HG03442 (cell line): ENCODE data around the gene LRRC36.
"Not testable (repeated sequence)": the region's sequence is repeated elsewhere in the genome, so short reads cannot be mapped to it uniquely, and the experiment has no call there.

ENCODE experiments used
- ATAC-seq: cut with Tn5 transposase; IDR thresholded peaks from one replicate; pipeline ENCODE4 v1.9.1; 2021; ENCODE audit warnings: mild to moderate bottlenecking, moderate library complexity; ENCODE audit not compliant: unreplicated experiment

Gene LRRC36

DNA sequence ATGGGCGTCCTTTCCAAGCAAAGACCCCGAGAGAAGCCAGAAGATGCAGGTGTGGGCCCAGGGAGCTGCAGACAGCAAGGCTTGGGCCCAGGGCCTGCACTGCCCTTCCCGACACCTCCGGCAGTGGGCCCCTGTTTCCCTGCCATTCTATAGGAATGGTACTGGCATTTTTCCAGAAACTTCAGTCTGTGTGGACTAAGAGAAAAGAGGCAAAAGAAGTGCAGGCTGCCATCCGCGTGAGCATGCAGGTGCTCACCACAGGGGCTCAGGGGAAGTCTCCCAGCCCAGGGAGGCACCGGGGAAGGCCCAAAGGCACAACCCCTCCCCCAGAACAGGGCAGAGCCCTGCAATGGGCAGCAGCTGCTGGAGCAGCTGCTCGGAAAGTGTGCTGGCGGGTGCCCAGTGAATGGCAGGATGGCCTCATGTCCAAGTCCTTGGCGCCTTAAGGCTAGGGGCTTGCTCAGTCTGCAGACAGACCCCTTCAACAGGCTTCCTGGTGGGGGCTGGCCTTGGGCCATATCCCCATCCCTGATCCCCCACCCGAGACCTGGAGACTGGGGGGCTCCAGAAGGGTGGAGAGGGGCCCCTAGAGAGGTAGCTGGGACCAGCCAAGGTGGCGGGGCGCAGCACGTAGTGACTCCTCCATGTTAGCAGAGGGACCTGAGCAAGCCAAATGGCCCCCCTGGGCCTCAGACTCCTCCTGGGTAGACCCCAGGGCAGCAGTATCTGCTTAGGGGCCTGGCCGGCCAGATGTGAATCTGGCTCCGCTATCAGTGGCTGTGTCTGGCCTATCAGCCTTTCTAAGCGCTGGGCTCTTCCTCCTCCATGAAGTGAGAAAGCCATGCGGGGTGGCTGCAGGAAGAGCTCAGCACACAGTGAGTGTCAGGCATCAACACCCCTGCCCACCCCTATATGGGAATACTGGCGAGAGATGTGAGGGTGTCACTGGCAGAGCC lies 73.4 kb downstream of the LRRC36 start:
- no peak for ATAC-seq

DNA sequence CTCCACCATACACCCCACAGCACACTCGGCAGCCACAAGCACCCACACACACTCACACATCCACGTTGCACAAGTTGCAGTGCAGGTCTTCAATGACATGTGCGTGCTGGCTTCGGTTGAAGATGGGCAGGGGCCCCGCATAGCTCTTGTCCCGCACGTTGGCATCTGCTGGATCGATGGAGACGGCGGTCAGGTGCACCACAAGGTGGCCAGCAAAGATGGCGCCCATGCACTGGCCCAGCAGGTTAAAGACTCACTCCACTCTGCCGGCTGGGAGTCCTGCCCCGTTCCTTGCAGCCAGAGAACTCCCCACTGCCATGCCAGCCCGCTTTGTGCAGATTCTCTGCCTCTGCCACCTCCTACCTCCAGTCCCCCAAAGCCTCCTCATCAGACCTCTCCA lies 74.3 kb downstream of the LRRC36 start:
- no peak for ATAC-seq

DNA sequence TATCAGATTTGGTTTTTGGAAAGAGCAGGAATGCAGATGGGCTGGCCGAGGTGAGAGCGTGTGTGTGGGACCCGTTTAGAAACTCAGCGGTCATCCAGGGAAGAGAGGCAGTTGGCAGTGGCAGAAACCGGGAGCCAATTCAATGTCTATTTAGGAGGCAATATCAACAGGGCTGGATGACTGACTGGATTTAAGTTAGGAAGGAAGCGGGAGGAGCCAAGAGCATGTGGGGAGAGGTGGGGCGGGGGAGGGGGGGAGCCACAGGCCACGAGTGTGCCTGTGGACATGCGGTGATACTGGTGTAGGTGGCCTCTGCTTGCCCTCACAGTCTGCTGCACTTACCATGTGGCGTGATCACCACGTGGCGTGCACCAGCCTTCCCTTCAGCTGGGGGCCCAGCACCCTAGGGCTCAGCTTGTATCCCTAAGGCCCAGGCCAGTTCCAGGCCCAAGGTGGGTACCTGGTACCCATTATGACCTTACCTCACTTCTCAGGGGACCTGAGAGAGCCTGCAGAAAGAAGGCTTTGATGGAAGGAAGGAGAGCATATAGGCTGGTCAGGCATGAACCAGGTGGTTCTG lies 77.5 kb downstream of the LRRC36 start:
- no peak for ATAC-seq

DNA sequence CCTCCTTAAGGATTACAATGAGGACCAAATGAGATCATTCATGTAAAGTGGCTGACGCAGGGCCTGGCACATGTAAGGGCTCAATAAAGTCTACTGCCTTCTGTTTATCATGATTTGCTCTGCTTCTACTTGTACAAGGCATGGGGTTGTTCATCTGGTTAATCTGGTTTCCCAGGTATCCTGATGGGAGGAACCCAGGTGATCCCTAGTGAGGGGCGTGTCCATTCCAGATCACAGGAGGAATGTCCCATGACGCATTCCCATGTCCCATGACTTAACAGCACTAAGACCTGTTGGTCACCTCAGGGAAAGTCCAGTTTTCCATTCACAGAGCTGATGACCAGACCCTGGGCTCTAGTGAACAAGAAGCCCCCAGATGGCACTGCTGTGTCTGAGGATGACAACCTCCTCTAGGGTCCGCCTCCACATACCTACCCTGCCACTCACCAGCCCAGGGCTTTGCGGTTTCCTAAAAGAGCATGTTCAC lies 78.2 kb downstream of the LRRC36 start:
- ATAC-seq, result no peak

DNA sequence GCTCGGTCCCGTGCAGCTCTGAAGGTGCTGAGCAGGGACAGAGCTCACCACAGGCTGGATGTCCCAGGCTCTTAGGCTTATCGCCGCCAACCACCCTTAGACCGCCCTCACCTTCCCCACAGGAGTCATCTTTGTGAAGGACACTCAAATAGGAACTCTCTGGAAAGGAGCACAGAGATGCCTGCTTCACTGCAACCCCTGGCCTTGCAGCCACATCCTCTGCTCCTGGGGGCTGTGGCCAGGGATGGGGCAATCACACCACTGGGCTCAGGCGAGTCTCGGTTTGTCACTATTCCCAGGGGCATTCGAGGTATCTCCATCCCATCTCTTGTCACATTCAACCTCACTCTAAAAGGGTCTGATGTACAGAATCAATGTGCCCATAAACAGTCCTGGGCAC lies 78.7 kb downstream of the LRRC36 start:
- ATAC-seq, result no peak

DNA sequence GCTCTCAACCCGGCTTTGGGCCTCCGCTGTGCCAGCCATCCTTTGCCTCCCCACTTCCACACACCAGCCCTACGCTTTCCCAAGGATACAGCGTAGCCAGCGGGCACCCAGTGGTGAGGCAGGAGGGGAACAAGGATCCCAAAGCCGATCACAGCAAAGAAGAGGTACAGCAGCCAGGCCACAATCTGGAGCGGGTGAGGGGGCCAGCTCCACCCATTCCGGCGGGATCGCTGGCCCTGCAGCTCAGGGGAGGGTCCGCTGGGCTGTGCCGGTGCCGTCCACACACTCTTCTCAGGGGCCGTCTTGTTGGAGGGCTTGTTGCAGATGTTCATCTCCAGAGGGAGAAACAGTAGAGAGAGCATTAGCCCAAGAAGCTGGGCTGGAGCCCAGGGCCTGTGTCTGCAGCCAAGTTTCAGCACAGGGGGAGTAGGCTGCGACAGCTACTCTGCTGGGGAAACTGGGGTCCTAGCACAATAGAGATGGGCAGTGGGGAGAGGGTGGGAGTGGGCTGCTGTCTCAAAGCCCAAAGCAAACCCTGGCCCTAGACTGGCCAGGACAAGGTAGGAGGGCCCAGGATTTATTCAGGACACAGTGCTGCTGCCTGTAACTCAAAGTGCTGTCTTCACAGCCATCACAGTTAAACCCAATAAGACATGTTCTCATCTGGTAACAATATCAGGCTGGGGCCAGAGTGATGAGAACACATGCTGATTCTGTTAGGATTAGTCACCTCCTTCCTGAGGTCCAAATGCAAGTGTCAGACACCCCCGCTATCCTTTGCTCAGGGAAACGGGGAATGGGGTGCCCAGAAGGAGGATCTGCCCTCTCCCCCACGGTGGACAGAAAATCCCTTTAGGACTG lies 79.7 kb downstream of the LRRC36 start:
- no peak for ATAC-seq

DNA sequence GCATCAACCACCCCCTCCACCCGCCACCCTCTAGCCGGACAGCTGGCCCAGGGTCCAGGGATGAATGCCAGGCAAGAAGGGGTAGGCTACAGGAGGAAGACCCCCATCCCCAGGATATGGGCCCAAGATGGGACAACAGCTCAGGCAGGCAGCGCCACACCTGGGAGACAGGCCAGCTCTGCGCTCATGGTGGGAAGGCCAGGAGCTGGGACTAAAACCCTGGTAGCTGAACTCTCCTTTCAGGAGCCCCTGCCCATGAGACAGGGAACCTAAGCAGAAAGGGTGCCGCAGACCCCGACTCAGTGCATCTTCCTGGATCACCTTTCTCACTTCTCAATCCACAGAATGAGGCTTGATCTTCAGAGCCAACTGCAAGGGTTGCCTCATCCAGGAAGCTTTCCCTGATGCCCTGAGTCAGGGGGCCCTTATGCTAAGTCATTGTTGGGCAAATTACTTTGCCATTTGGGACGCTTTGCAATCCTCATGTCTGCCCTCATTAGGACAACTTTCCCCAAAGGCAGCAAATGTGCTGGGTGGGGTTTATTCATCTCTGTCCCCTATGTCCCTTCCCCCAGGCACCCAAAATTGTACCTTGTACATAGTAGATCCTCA lies 80.7 kb downstream of the LRRC36 start:
- no peak for ATAC-seq

DNA sequence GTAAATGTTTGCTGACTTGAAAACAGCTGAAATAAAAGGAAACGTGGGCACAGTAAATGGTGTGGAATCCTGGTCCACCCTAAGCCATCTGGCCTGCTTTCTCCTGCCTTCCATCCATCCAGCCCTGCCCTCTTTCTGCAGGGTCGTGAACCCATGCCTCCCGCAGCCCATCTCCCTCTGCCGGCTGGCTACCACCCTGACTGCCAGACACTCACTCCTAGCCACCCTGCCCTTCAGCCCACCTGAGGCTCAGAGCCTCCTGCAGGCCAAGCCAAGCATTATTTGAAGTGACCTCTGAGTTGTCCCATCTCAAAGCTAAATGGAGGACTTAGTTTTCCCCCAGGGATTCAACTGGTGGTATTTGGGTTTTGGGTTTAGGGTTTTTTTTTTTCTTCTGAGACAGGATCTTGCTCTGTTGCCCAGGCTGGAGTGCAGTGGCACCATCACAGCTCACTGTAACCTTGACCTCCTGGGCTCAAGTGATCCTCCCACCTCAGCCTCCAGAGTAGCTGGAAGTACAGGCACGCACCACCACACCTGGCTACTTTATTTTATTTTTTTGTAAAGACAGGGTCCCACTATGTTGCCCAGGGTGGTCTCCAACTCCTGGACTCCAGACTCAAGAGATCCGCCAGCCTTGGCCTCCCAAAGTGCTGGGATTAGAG lies 81.3 kb downstream of the LRRC36 start:
- no peak for ATAC-seq

DNA sequence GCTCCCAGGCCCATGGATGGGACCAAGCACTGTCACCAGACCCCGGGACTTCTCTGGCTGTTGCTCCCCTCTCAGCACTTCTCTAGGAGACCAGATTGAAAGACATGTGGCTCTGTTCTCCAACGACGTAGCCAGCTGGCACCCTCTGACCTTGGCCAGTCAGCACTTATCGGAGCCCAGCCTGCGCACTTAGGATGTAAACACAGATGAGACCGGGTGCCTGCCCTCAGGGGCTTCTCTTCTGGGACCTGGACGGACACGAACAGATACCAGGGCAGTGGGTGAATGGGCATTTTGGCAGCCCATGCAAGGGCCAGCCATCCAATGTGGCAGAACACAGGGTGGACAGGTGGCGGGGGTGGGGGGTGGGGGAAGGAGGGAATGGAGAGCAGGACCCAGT lies 83.0 kb downstream of the LRRC36 start:
- ATAC-seq, result no peak

DNA sequence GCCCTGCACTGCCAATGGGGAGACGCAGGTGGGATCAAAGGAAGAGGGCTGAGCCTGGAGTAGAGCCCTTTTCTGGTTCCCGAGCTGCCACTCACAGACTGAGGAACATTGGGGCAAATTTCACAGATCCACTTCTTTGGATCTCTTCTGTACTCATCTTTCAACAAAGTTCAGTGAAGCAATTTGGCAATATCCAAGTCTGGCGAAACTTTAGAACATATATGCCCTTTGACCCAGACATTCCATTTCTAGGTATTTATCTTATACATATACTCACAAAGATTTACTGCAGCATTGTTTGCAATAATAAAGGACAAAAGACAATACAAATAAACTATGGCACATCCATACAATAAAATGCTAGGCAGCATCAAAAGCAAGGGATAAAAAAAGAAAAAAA lies 84.7 kb downstream of the LRRC36 start:
- no peak for ATAC-seq

DNA sequence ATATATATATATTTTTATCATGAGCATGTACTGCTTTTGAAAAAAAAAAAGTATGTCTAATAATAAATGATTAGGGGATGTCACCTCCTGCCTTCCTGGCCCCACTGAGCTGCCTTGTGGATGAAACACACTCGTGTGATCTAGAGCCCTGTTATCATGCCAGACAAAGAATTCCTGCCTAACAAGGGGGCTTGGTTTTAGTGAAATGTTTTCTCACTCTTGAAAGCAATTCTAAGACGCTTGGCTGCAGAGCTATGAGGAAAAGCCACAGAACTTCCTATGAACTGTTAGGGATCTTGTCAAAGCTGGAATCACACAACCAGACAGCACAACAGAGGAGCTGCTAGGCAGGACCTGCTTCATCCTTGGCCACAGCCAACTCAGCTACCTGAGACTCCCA lies 85.7 kb downstream of the LRRC36 start:
- ATAC-seq, result no peak

DNA sequence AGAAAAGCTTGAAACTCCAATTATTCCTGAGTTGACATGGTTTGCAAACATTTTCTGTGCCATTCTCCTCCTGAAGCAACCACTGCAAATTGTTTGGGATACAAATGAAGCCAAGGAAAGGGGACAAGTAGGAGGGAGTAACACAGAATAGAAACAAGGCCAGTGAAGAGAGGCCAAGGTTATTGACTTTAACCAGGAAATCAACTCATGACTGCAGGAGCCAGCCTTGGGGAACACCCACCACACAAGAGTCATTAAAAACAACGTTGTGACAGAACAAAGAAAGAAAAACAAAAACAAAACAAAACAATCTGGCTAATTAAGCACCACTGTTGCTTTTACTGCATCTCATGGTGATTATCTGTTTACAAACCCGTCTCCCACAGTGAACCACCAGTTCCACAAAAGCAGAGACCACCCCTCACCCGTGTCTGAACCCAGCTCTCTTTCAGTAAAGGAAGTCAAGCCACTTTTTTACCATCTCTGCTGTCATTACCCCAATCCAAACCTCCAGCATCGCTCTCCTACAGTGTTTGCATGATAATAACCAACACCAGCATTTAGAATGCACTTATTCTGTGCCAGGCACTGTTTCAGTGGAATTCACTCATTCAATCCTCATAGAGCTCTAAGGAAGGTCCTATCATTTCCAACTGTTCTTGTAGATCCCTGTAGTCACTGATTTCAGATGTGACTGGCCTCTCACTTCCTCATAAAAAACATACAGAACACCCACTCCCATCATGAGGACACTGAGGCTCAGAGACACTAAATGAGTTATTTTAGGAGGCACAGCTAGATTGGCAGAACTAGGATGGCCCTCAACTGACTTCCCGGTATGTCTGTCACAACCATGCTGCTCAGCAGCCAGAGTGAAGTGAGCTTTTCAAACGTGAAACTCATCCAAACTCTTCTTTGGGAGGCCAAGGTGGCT lies 87.6 kb downstream of the LRRC36 start:
- no peak for ATAC-seq

DNA sequence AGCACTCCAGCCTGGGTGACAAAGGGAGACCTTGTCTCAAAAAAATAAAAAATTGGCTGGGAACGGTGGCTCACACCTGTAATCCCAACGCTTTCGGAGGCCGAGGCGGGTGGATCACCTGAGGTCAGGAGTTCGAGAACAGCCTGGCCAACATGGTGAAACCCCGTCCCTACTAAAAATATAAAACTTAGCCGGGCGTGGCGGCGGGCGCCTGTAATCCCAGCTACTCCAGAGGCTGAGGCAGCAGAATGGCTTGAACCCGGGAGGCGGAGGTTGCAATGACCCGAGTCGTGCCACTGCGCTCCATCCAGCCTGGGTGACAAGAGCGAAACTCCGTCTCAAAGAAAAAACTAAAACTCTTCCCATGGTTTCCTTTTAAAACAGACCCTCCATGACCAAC lies 88.8 kb downstream of the LRRC36 start:
- not testable (repeated sequence) for ATAC-seq

DNA sequence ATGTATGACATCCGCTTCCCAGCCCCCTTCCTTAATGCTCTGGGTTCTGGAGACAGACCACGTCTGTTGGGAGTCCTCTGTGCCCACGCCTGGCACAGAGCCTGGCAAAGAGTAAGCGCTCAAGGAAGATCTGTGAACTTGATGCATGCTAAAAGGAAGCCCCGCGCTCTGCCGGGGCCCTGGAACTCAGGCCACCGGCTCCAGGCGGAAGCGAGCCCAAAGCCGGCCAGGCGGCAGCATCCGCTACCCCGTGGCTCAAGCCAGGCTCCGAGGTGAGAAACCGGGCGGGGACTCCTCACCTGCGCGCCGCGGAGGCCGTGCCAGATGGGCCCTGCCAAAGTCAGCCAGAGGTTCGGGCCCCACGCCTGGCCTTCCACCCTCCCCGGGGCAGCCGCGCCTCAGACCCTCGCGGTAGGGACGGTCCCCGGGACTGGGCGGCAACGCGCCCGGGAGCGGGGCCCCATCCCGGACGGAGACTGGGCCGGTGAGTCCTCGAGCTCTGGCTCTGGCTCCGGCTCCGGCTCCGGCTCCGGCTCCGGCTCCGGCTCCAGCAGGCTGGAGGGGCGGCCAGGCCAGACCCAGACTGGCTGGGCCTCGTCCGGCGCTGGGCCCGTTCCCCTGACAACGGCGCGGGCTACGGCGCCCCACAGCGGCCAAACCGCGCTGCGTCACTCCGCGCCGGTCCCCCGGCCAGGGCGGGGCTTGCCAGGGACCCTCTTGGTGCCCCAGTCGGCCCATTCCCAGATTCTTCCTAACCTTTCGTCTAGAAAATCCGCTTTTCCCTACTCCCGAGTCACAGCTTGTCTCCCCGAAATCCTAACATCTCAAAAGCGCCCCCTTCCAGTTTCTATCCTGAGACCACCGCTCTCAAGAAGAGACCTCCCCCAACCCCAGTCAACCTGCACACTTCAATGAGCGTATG lies 89.5 kb downstream of the LRRC36 start, which contains the start of gene ZDHHC1:
Gene ZDHHC1, minus strand, starts transcription at position 606 of the 922 bp plus-strand sequence. CDS start 8,702 bp downstream, outside the sequence.
- peak; percentile 80 for ATAC-seq

DNA sequence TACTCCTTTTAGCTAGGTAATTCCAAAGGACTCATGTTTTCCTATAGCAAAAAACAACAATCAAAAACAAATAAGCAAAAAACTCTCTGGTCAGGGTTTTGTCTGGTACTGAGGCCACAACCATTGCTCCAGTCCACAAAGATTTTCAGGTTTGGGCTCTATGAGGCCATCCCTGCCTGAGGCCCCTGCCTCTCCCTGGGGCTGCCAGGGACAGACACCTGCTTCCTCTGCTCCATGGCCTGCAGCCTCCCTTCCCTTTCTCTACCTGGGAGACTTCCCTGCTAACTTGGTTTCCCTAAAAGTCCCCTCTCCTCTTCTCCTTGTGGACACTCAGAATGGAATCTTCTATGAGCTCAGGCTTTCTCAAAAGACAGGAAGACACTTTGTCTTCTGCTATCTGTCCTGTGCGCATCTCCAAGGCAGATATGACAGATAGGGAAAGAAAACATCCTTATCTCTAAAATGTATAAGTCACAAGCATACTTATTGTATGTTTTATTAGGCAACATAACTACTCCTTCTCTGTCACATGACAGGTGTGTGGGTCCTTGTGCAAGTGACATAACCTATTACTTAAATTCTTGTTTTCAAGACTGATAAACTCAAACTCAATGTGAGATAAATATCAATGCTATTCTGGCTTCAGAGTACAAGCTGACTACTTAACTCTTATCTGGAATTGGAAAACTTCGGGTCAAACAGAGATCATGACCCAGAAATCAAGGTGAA lies 90.9 kb downstream of the LRRC36 start:
- ATAC-seq, result no peak

DNA sequence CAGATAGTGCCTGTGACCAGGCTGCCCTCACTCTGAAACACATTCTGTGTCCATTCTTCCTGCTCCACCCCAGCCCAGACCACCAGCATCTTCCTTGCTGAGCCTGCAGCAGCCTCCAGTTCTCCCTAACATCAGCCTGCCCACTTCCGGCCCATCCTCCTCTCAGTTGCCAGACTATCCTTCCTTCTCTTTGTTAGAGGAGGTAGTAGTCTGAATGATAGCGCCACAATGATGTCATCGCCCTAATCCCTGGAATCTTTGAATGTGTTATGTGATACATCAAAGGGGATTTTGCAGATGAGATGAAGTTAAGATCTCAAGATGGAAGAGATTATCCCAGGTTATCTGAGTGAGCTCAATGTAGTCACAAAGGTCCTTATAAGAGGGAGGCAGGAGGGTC lies 92.9 kb downstream of the LRRC36 start:
- no peak for ATAC-seq

DNA sequence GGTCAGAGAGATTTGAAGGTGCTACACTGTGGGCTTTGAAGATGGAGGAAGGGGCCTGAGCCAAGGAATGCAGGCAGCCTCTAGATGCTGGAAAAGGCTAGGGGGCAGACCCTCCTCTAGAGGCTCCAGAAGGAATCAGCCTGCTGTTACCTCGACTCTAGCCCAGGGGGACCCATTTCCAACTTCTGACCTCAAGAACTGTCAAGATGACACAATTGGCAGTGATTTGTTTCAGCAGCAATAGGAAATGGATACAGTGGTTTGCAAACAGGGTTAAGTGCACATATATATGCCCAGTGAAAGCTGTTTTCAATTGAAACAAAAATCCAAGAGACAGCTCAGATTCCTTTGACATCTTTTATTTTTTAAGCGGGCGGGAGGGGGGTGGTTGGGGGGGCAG lies 93.3 kb downstream of the LRRC36 start:
- ATAC-seq, result no peak
